Neural cell (in vitro differentiated cells): ENCODE measurements around the gene PARL. TPM values are rescaled to one million over a fixed set of nuclear protein-coding genes. Genes with fewer than 3 reads are reported as not detected.

Experiments used
- H2AFZ ChIP-seq: fragments of 200-600, 300-800 bp; sonication (generic), shearing (Covaris generic); 2 replicates; pipeline ENCODE4 v1.6.0; 2014; ENCODE audit warnings: low read depth, mild to moderate bottlenecking, antibody characterized with exemption, low read length, moderate library complexity
- H3F3A ChIP-seq: fragments of 200-600 bp; shearing (Covaris generic); 2 replicates; pipeline ENCODE4 v1.6.1; 2016; ENCODE audit warnings: mild to moderate bottlenecking, moderate library complexity, mixed read lengths, antibody characterized with exemption, low read length; ENCODE audit not compliant: insufficient read depth, poor library complexity, severe bottlenecking
- H3K27ac ChIP-seq: fragments of 200-600, 300-800 bp; sonication (generic), shearing (Covaris generic); 2 replicates; pipeline ENCODE4 v1.5.1; 2014; ENCODE audit warnings: mild to moderate bottlenecking, low read length, moderate library complexity
- H3K27me3 ChIP-seq: fragments of 300-800, 200-600 bp; sonication (generic), shearing (Covaris generic); 2 replicates; pipeline ENCODE4 v1.6.0; 2014; ENCODE audit warnings: mild to moderate bottlenecking, low read depth, low read length, moderate library complexity; ENCODE audit not compliant: insufficient read depth
- H3K36me3 ChIP-seq: fragments of 300-800, 200-600 bp; sonication (generic), shearing (Covaris generic); 2 replicates; pipeline ENCODE4 v1.5.1; 2014; ENCODE audit warnings: mild to moderate bottlenecking, antibody characterized with exemption, low read length, moderate library complexity; ENCODE audit not compliant: insufficient read depth
- H3K4me2 ChIP-seq: fragments of 300-800, 200-600 bp; sonication (generic), shearing (Covaris generic); 2 replicates; pipeline ENCODE4 v1.6.0; 2014; ENCODE audit warnings: mild to moderate bottlenecking, low read length
- H3K4me3 ChIP-seq: fragments of 300-800, 200-600 bp; sonication (generic), shearing (Covaris generic); 2 replicates; pipeline ENCODE4 v1.5.1; 2014; ENCODE audit warnings: mild to moderate bottlenecking, low read length, moderate library complexity
- H3K79me2 ChIP-seq: fragments of 200-600 bp; shearing (Covaris generic); replicated peaks from 2 replicates; pipeline ENCODE4 v1.6.0; 2014; ENCODE audit warnings: mild to moderate bottlenecking, low read length, moderate library complexity; ENCODE audit not compliant: insufficient read depth
- H3K9ac ChIP-seq: fragments of 300-800, 200-600 bp; sonication (generic), shearing (Covaris generic); 2 replicates; pipeline ENCODE4 v1.6.1; 2016; ENCODE audit warnings: mild to moderate bottlenecking, low read length, mixed read lengths
- H3K9me2 ChIP-seq: fragments of 200-600 bp; shearing (Covaris generic); 2 replicates; pipeline ENCODE4 v1.6.1; 2016; ENCODE audit warnings: mild to moderate bottlenecking, low read length, mixed read lengths; ENCODE audit not compliant: insufficient read depth
- H3K9me3 ChIP-seq: fragments of 200-600, 300-800 bp; sonication (generic), shearing (Covaris generic); 2 replicates; pipeline ENCODE4 v1.6.1; 2016; ENCODE audit warnings: mild to moderate bottlenecking, mixed run types, low read length, moderate library complexity, mixed read lengths
- H4K20me1 ChIP-seq: fragments of 200-600 bp; shearing (Covaris generic); 2 replicates; pipeline ENCODE4 v1.6.1; 2016; ENCODE audit warnings: mild to moderate bottlenecking, mixed run types; ENCODE audit not compliant: insufficient read depth
- EP300 ChIP-seq: fragments of 450-650 bp; conservative IDR thresholded peaks from 2 replicates; pipeline ENCODE4 v1.6.1; 2014; ENCODE audit warnings: antibody characterized with exemption, mild to moderate bottlenecking, moderate library complexity; ENCODE audit not compliant: poor library complexity, severe bottlenecking
- EZH2 ChIP-seq: fragments of 200-600, 300-800 bp; shearing (Covaris generic), sonication (generic); IDR thresholded peaks from 2 replicates; pipeline ENCODE4 v1.6.1; 2014; ENCODE audit warnings: antibody characterized with exemption, low read length, borderline replicate concordance, mild to moderate bottlenecking; ENCODE audit not compliant: insufficient read depth, poor library complexity, severe bottlenecking
- MXI1 ChIP-seq: fragments of 450-650 bp; conservative IDR thresholded peaks from 2 replicates; pipeline ENCODE4 v1.6.1; 2014; ENCODE audit warnings: antibody characterized with exemption, mild to moderate bottlenecking; ENCODE audit not compliant: poor library complexity, severe bottlenecking
- POLR2AphosphoS5 ChIP-seq: IDR thresholded peaks from 2 replicates; pipeline ENCODE4 v1.6.1; 2012
- RAD21 ChIP-seq: fragments of 450-650 bp; conservative IDR thresholded peaks from 2 replicates; pipeline ENCODE4 v1.6.1; 2014; ENCODE audit warnings: antibody characterized with exemption, mild to moderate bottlenecking, moderate library complexity
- SMC3 ChIP-seq: fragments of 450-650 bp; conservative IDR thresholded peaks from 2 replicates; pipeline ENCODE4 v1.6.1; 2014; ENCODE audit warnings: antibody characterized with exemption, mild to moderate bottlenecking, moderate library complexity; ENCODE audit not compliant: poor library complexity
- TAF1 ChIP-seq: IDR thresholded peaks from 2 replicates; pipeline ENCODE4 v1.6.1; 2012; ENCODE audit warnings: low read depth
- polyA plus RNA-seq: library from polyadenylated mRNA; depleted of rRNA; stranded (reverse); fragments of >200 nt; gene quantifications from 2 replicates; pipeline ENCODE4 v1.2.3, GENCODE V29; 2014
- TF ChIP-seq, protein P1 (sequence below): IDR thresholded peaks from 2 replicates; pipeline ENCODE4 v1.6.1; 2012; ENCODE audit warnings: borderline replicate concordance
- TF ChIP-seq, protein P2 (sequence below): fragments of 450-650 bp; IDR thresholded peaks from 2 replicates; pipeline ENCODE4 v1.5.1; 2014; ENCODE audit warnings: antibody characterized with exemption, mild to moderate bottlenecking, moderate library complexity; ENCODE audit not compliant: poor library complexity, severe bottlenecking

The PARL gene
- polyA plus RNA-seq, 1 donor from 2014 or later, result 59.2 TPM

DNA sequence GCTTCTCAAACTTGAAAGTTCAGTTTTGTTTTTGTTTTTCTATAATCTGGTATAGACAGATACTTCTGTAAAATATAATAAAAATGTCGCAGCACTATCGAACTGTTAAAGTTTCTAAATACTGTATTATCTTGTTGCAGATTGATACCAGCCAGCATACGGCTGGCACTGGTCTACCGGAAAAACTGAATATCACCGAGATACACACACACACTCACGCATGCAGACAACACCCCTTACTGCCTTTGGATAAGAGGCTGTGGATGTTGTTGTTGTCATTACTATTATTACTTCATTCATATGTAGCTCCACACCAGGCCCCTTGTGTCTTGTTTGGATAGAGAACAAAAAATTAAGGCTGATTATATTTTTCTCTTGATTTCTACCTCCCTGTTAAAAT is 91.7 kb downstream of the PARL start:
- no peaks in the 10 kb centered on the region for H3K9me3 ChIP-seq
- H3K4me3 ChIP-seq, result no peak overlapping the region
- H3K9me2 ChIP-seq, result no peaks in the 10 kb centered on the region
- no peaks in the 10 kb centered on the region for H3F3A ChIP-seq
- H3K79me2 ChIP-seq, result no peaks in the 10 kb centered on the region
- H2AFZ ChIP-seq, result no peak overlapping the region
- no peak overlapping the region for H3K27ac ChIP-seq
- peaks cover 10% of the 10 kb centered on the region for H3K36me3 ChIP-seq
- no peaks in the 10 kb centered on the region for H4K20me1 ChIP-seq
- H3K9ac ChIP-seq, result no peak overlapping the region
- H3K27me3 ChIP-seq, result no peaks in the 10 kb centered on the region
- no peak overlapping the region for H3K4me2 ChIP-seq
- TF ChIP-seq RAD21, result no peak
- no peak for TF ChIP-seq EP300
- no peak for TF ChIP-seq EZH2
- TF ChIP-seq, protein P1, sequence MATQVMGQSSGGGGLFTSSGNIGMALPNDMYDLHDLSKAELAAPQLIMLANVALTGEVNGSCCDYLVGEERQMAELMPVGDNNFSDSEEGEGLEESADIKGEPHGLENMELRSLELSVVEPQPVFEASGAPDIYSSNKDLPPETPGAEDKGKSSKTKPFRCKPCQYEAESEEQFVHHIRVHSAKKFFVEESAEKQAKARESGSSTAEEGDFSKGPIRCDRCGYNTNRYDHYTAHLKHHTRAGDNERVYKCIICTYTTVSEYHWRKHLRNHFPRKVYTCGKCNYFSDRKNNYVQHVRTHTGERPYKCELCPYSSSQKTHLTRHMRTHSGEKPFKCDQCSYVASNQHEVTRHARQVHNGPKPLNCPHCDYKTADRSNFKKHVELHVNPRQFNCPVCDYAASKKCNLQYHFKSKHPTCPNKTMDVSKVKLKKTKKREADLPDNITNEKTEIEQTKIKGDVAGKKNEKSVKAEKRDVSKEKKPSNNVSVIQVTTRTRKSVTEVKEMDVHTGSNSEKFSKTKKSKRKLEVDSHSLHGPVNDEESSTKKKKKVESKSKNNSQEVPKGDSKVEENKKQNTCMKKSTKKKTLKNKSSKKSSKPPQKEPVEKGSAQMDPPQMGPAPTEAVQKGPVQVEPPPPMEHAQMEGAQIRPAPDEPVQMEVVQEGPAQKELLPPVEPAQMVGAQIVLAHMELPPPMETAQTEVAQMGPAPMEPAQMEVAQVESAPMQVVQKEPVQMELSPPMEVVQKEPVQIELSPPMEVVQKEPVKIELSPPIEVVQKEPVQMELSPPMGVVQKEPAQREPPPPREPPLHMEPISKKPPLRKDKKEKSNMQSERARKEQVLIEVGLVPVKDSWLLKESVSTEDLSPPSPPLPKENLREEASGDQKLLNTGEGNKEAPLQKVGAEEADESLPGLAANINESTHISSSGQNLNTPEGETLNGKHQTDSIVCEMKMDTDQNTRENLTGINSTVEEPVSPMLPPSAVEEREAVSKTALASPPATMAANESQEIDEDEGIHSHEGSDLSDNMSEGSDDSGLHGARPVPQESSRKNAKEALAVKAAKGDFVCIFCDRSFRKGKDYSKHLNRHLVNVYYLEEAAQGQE, result no peak
- TF ChIP-seq, protein P2, sequence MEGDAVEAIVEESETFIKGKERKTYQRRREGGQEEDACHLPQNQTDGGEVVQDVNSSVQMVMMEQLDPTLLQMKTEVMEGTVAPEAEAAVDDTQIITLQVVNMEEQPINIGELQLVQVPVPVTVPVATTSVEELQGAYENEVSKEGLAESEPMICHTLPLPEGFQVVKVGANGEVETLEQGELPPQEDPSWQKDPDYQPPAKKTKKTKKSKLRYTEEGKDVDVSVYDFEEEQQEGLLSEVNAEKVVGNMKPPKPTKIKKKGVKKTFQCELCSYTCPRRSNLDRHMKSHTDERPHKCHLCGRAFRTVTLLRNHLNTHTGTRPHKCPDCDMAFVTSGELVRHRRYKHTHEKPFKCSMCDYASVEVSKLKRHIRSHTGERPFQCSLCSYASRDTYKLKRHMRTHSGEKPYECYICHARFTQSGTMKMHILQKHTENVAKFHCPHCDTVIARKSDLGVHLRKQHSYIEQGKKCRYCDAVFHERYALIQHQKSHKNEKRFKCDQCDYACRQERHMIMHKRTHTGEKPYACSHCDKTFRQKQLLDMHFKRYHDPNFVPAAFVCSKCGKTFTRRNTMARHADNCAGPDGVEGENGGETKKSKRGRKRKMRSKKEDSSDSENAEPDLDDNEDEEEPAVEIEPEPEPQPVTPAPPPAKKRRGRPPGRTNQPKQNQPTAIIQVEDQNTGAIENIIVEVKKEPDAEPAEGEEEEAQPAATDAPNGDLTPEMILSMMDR, result no peak
- no peak for TF ChIP-seq POLR2AphosphoS5
- no peak for TF ChIP-seq TAF1
- no peak for TF ChIP-seq SMC3
- no peak for TF ChIP-seq MXI1

DNA sequence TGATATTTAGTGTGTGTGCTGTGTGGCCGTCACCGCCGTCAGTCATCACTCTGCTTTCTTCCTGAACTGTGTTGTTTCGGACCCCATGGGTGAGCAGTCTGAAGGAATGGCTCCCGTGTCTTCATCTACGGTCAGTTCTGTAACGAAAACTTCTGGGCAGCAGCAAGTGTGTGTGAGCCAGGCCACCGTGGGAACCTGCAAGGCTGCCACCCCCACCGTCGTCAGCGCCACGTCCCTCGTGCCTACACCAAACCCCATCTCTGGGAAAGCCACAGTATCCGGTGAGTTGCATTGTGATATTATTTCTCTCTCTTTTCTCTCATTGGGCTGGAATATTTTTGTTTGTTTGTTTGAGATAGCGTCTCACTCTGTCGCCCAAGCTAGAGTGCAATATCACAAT is 94.0 kb downstream of the PARL start:
- Histone ChIP-seq H4K20me1 (no peaks in the 10 kb centered on the region), H2AFZ (no peak overlapping the region), H3K27me3 (no peaks in the 10 kb centered on the region), H3K9ac (no peak overlapping the region), H3K9me3 (no peaks in the 10 kb centered on the region), H3K36me3 (peaks cover 17% of the 10 kb centered on the region), H3K4me3 (no peak overlapping the region), H3K4me2 (no peak overlapping the region), H3F3A (no peaks in the 10 kb centered on the region), H3K27ac (no peak overlapping the region), H3K79me2 (no peaks in the 10 kb centered on the region), H3K9me2 (no peaks in the 10 kb centered on the region)
- TF ChIP-seq, protein P1, result no peak
- TF ChIP-seq EZH2 (no peak), TAF1 (no peak), SMC3 (no peak), MXI1 (no peak), EP300 (no peak), RAD21 (no peak), POLR2AphosphoS5 (no peak)
- TF ChIP-seq, protein P2, result no peak
